Stimulated activated naive CD8-positive, alpha-beta T cell treated with anti-CD3 and anti-CD28 coated beads, Interleukin-15, Interleukin-2, amounts not matched to agents 100 ng/mL and 50 ng/mL, for 24 hours (primary cell): ENCODE data around the gene FBXO11.
"Not testable (repeated sequence)": the region's sequence is repeated elsewhere in the genome, so short reads cannot be mapped to it uniquely, and the experiment has no call there.

Experiments
- H3K27ac Mint-ChIP-seq: one replicate; pipeline ENCODE4 v1.8.0; 2021; ENCODE audit warnings: mild to moderate bottlenecking, mixed read lengths
- H3K27me3 Mint-ChIP-seq: one replicate; pipeline ENCODE4 v1.8.0; 2021; ENCODE audit warnings: mixed read lengths
- H3K36me3 Mint-ChIP-seq: one replicate; pipeline ENCODE4 v1.8.0; 2021; ENCODE audit warnings: low read depth, mixed read lengths
- H3K4me1 Mint-ChIP-seq: one replicate; pipeline ENCODE4 v1.8.0; 2021; ENCODE audit warnings: low read depth, mixed read lengths
- H3K4me3 Mint-ChIP-seq: one replicate; pipeline ENCODE4 v1.8.0; 2021; ENCODE audit warnings: mild to moderate bottlenecking, mixed read lengths
- H3K9me3 Mint-ChIP-seq: one replicate; pipeline ENCODE4 v1.8.0; 2021; ENCODE audit warnings: mixed read lengths

Gene FBXO11

DNA sequence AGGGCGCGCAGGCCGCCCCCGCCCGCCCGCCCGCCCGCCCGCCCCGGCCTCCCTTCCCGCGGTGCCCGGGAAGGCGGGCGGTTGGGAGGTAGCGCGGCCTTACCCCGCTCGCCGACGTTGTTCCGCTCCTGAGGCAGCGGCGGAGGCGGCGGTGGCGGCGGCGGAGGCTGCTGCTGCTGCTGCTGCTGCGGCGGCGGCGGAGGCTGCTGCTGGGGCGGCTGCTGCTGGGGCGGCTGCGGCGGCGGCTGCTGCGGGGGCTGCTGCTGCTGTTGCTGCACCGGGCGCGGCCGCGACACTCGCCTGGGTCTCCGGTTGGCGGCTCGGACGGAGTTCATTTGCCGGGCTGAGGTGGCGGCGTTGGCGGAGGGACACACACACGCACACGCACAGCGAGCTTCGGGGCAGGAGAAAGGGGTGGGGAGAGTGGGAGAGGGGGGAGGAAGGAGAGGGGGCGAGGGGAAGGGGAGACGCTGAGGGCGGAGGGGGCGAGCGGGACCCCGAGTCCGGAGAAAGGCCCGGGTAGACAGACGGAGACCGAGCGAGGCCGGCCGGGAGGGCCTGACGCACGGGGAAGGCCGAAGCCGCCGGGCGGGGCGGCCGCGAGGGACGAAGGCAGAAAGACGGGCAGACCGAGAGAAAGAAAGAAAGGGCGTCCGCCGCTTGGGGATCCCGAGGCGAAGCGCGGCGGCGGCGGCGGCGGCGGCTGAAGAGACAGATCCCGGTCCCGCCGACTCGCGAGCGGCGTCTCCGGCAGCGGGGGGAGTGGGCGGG is 727 bp downstream of the FBXO11 start:
- no peaks in the 10 kb centered on the region for H3K9me3 Mint-ChIP-seq
- peaks cover 42% of the 10 kb centered on the region for H3K4me1 Mint-ChIP-seq
- peak overlapping the region; percentile 92 for H3K27ac Mint-ChIP-seq
- H3K27me3 Mint-ChIP-seq: no peaks in the 10 kb centered on the region
- peak overlapping the region; percentile 84 for H3K4me3 Mint-ChIP-seq
- H3K36me3 Mint-ChIP-seq: no peaks in the 10 kb centered on the region

DNA sequence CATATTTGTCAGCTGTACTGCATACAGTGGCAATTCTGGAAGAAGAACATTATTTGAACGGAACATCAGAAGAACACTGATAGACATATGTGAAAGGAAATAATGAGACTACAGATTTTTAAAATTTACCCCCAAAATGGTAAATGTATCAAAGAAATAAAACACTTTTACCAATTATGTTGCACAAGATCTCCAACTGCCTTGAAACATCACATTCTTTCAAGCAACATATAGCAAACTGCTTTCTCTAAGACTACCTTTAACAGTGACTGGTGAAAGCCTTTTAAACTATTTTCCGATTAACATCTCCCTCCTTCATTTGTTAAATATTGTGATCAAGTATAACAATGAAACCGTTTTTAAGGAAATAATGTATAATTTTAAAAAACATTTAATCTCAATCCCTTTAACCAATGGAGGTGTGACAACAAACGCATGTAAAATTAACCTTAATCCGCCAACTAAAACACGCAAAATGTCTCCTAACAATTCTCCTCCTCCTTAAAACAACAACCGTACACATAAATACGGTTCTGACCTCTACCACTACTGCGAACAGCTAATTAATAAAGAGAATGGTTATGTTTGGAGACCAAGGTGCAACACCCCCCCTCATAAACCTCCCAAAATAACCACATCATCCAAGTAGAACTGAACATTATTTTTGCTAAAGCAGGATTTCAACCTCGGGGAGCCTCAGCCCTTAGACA is 2.4 kb downstream of the FBXO11 start:
- Mint-ChIP-seq H3K9me3 (no peaks in the 10 kb centered on the region), H3K27me3 (no peaks in the 10 kb centered on the region), H3K36me3 (no peaks in the 10 kb centered on the region), H3K27ac (peak overlapping the region; percentile 94), H3K4me3 (peak overlapping the region; percentile 90), H3K4me1 (peaks cover 54% of the 10 kb centered on the region)

DNA sequence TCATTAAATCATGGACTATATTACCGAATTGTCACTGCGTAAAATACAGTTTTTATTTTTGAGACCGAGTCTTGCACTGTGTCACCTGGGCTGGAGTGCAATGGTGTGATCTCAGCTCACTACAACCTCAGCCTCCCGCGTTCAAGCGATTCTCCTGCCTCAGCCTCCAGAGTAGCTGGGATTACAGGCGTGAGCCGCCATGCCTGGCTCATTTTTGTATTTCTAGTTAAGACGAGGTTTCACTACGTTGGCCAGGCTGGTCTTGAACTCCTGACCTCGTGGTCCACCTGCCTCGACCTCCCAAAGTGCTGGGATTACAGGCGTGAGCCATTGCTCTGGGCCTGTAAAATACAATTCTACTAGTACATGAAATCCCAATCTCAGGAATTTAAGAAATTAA is 4.4 kb downstream of the FBXO11 start:
- not testable (repeated sequence) for H3K9me3 Mint-ChIP-seq, H3K4me3 Mint-ChIP-seq, H3K27me3 Mint-ChIP-seq
- Mint-ChIP-seq H3K27ac (peak overlapping the region; percentile 33), H3K4me1 (peaks cover 62% of the 10 kb centered on the region), H3K36me3 (peaks cover 15% of the 10 kb centered on the region)

DNA sequence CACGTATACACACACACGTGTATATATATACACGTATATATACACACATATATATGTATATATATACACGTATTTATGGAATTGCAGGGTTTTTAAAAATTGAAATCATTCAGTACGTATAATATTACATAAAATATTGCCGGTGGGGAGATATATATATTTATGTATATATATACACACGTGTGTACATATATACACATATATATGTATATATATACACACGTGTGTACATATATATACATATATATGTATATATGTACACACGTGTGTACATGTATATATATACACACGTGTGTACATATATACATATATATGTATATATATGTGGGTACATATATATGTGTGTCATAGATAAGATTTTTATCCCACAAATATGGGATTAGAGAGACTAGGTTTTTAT is 5.4 kb downstream of the FBXO11 start:
- no peak overlapping the region for H3K27ac Mint-ChIP-seq
- no peaks in the 10 kb centered on the region for H3K9me3 Mint-ChIP-seq
- peaks cover 19% of the 10 kb centered on the region for H3K36me3 Mint-ChIP-seq
- peaks cover 69% of the 10 kb centered on the region for H3K4me1 Mint-ChIP-seq
- no peak overlapping the region for H3K4me3 Mint-ChIP-seq
- H3K27me3 Mint-ChIP-seq: no peaks in the 10 kb centered on the region

DNA sequence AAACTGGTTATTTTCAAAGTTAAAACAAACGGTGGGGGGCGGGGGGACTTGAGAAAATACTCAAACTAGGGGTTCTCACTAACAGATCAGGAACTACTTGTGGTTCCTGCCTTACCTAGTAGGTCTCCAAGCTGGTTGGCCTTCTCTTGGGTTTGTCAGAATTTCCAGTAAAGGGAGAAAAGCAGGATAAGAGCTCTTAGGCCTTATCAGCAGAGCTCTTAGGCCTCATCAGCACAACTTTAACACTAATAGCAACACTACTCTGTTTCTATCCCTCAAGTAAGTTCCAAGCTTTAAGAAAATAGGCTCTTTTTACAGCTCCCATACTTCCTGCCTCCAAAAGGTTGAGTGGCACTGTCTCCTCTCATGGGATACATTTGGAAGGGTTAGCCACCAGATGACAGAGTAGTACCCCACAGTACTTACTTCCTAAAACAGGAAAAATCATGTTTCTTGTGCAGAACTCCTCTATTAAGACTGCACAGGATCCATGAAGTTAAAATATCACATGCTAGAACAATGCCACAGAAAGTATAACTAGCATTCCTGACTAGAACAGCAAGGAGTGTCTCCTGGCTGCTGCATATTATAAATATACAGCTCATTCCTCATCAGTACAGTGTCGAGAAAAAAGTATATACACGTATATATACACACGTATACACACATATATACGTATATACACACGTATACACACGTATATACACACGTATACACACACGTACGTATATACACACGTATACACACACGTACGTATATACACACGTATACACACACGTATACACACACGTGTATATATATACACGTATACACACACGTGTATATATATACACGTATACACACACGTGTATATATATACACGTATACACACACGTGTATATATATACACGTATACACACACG is 6.1 kb downstream of the FBXO11 start:
- Mint-ChIP-seq H3K9me3 (no peaks in the 10 kb centered on the region), H3K27ac (peak overlapping the region; percentile 69), H3K36me3 (peaks cover 19% of the 10 kb centered on the region), H3K4me1 (peaks cover 73% of the 10 kb centered on the region), H3K4me3 (no peak overlapping the region), H3K27me3 (no peaks in the 10 kb centered on the region)

DNA sequence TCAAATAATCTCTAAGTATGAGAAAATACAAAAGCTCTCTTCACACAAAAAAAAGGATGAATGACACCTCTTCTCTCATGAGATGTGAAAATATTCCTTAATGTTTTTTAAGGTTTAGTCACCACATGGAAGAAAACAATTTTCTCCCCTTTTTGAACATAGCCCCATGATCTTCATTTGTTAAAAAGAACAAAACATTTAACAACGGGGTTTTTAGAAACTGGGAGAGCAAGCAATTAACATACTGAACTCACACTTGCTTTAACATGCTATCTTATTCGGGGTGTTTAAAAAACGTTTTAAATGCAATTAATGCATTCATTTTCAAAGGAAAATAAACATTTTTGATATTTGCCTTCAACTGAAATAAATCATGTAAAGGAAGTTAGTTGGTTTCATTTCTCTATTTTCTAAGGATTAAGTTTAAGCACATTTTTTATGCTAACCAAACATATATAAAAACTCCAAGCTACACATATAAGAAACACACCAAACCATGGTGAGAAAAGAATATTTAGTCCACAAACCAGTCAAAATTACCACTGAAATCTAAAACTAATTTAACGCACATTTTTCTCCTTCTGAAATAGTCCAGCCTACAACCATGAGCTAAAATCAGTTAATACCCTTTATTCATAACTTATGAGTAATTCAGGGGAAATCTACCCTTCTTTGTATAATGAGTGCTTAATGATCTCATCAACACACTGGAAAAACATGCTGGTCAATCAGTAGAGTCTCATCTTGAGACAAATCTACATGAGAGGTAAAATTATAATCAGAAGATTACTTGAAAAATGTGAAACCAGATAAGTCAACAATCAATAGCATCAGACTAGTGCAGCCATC is 8.2 kb downstream of the FBXO11 start:
- Mint-ChIP-seq H3K4me3 (peak overlapping the region; percentile 62), H3K4me1 (peaks cover 83% of the 10 kb centered on the region), H3K27me3 (no peaks in the 10 kb centered on the region), H3K36me3 (peaks cover 19% of the 10 kb centered on the region), H3K27ac (peak overlapping the region; percentile 83), H3K9me3 (no peaks in the 10 kb centered on the region)

DNA sequence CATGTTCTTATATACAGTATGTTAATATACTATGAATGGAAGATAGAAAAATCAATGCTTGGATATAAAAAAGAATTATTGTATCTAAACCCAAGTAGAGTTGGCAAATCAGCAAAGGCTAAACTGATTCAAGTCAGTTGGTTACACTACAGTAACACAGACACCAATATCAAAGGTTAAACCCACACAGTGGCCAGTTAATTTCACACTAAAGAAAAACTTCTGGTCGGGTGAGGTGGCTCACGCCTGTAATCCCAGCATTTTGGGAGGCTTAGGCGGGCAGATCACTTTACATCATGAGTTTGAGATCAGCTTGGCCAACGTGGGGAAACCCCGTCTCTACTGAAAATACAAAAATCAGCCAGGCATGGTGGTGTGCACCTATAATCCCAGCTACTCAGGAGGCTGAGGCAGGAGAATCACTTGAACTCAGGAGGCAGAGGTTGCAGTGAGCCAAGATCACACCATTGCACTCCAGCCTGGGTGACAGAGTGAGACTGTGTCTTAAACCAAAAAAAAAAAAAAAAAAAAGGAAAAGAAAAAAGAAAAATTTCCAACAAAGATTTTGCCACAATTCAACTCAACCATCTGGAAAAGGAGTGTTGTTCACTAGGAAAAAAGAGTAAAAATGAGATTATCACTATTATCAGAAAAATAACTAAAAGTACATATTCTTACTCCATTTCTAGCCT is 9.0 kb downstream of the FBXO11 start:
- Mint-ChIP-seq H3K4me3 (peak overlapping the region; percentile 62), H3K36me3 (peaks cover 22% of the 10 kb centered on the region), H3K4me1 (peaks cover 80% of the 10 kb centered on the region), H3K27ac (peak overlapping the region; percentile 83)
- H3K9me3 Mint-ChIP-seq, H3K27me3 Mint-ChIP-seq: not testable (repeated sequence)

DNA sequence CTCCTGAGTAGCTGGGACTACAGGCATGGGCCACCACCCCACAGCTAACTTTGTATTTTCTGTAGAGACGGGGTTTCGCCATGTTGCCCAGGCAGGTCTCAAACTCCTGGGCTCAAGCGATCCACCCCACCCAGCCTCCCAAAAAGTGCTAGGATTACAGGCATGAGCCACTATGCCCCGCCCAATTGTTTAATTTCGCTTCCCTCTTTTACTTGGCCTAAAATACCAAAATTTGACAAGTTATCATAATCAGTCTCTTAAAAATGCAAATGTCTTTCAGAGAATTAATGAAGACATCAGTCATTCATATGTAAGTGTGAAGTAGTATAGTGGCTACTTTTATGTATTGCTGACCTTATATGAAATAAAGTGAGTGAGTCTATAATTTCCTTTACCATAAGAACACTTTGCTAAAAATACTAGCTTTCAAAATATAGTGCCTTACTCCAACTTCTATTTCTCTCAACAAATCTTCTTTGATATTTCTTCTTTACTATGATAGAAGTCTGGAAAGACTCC is 9.8 kb downstream of the FBXO11 start:
- Mint-ChIP-seq H3K36me3 (peaks cover 30% of the 10 kb centered on the region), H3K4me1 (peaks cover 80% of the 10 kb centered on the region), H3K27ac (peak overlapping the region; percentile 24), H3K4me3 (peak overlapping the region; percentile 9), H3K9me3 (no peaks in the 10 kb centered on the region), H3K27me3 (no peaks in the 10 kb centered on the region)

DNA sequence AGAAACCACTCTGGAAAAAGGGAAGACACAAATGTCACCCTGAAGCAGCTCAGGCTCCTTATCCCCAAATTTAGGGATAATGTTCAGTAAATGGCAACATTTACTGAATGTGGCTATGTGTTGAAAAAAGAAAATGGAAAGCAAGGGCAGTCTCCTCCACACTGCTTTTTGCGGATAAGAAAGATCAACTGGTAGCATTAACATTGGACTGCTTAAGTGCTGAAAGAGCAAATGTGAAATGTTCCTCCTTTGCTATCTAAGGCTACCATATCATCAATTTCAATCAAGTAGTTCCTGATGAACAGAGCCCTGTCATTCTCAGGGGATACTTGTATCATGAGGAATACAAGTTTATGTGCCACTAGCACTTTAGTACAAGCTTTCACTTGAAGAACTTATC is 12.5 kb downstream of the FBXO11 start:
- no peak overlapping the region for H3K27ac Mint-ChIP-seq
- H3K27me3 Mint-ChIP-seq: no peaks in the 10 kb centered on the region
- peaks cover 42% of the 10 kb centered on the region for H3K36me3 Mint-ChIP-seq
- H3K9me3 Mint-ChIP-seq: no peaks in the 10 kb centered on the region
- H3K4me1 Mint-ChIP-seq: peaks cover 92% of the 10 kb centered on the region
- no peak overlapping the region for H3K4me3 Mint-ChIP-seq

DNA sequence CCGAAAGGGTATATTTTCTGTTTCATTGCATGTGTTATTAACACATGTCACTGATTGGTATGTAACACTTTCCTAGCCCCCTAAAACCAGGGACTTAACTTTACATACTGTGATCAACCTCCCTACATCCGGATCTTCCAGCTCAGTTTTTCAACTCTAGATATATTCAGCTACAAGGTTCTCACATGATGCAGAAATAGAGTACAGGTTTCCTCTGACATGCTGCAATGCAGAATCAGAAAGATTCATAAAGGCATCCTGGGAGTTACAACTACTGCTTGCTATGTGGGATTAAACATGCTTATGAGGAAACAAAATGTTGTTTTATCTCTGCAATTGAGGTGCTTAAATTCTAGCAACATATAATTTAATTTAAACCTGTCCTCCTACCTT is 14.0 kb downstream of the FBXO11 start:
- H3K36me3 Mint-ChIP-seq: peaks cover 35% of the 10 kb centered on the region
- peaks cover 87% of the 10 kb centered on the region for H3K4me1 Mint-ChIP-seq
- no peaks in the 10 kb centered on the region for H3K27me3 Mint-ChIP-seq
- peak overlapping the region; percentile 5 for H3K4me3 Mint-ChIP-seq
- H3K27ac Mint-ChIP-seq: peak overlapping the region; percentile 79
- H3K9me3 Mint-ChIP-seq: no peaks in the 10 kb centered on the region

DNA sequence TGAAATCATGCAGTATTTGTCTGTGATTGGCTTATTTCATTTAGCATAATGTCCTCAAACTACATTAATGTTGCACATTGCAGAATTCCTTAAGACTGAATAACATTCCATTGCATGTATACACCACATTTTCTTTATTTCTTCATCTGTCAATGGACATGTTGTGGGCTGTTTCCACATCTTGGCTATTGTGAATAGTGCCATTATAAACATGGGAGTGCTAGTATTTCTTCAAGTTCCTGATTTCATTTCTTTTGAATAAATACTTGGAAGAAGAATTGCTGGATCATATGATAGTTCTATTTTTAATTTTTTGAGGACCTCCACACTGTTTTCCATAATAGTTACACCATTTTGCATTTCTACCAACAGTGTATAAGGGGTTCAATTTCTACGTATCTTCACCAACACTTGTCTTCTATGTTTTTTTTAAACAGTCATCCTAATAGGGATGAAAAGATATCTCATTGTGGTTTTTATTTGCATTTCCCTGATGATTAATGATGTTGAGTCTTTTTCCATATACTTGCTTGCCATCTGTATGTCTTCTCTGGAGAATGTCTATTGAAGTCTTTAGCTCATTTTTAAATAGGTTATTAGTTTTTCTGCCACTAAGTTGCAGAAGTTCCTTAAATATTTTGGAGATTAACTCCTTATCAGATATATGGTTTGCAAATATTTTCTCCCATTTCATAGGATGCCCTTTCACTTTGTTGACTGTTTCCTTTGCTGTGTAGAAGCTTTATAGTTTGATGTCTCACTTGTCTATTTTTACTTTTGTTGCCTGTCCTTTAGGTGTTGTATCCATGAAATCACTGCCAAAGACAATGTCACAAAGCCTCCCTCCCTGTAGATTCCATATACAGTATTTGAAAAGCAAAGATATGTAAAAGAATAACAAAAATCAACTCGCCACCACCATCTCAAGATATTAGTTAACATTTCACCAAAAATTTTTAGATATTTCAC is 14.6 kb downstream of the FBXO11 start:
- H3K27ac Mint-ChIP-seq: peak overlapping the region; percentile 79
- no peaks in the 10 kb centered on the region for H3K27me3 Mint-ChIP-seq
- H3K4me3 Mint-ChIP-seq: peak overlapping the region; percentile 32
- H3K36me3 Mint-ChIP-seq: peaks cover 30% of the 10 kb centered on the region
- H3K4me1 Mint-ChIP-seq: peaks cover 83% of the 10 kb centered on the region
- no peaks in the 10 kb centered on the region for H3K9me3 Mint-ChIP-seq

DNA sequence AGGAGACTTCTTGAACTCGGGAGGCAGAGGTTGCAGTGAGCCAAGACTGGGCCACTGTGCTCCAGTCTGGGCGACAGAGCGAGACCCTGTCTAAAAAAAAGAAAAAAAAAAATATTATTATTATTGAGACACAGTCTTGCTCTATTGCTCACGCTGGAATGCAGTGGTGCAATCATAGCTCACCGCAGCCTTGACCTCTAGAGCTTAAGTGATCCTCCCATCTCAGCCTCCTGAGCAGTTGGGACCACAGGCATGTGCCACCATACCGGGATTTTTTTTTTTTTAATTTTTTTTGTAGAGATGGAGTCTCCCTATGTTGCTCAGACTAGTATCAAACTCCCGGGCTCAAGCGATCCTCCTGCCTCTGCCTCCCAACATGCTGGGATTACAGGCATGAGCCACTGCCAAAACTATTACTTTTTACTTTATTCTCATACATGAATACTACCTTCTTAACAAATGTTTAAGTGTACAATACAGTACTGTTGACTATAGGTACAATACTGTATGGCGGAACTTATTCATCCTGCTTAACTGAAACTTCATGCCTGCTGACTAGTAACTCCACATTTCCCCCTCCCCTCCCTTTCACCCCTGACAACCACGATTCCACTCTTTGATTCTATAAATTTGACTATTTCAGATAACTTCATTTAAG is 15.5 kb downstream of the FBXO11 start:
- Mint-ChIP-seq H3K36me3 (peaks cover 31% of the 10 kb centered on the region), H3K4me1 (peaks cover 79% of the 10 kb centered on the region), H3K9me3 (no peaks in the 10 kb centered on the region), H3K4me3 (peak overlapping the region; percentile 32), H3K27me3 (no peaks in the 10 kb centered on the region), H3K27ac (no peak overlapping the region)
